Colon (tissue), 2 donors: Measurements from ENCODE around the gene SNAPC3.
A peak's percentile ranks its signal among the peaks of the same experiment; 100 is the strongest.
"Not testable (repeated sequence)": the region's sequence is repeated elsewhere in the genome, so short reads cannot be mapped to it uniquely, and the experiment has no call there.

Source experiments
- FAIRE-seq: peaks from 2 replicates; lab custom pipeline; 2012; peaks lifted over from hg19 to GRCh38; lab: Jason Lieb, UNC
- donor health status: control.
- donor health status: control.

Gene SNAPC3

DNA sequence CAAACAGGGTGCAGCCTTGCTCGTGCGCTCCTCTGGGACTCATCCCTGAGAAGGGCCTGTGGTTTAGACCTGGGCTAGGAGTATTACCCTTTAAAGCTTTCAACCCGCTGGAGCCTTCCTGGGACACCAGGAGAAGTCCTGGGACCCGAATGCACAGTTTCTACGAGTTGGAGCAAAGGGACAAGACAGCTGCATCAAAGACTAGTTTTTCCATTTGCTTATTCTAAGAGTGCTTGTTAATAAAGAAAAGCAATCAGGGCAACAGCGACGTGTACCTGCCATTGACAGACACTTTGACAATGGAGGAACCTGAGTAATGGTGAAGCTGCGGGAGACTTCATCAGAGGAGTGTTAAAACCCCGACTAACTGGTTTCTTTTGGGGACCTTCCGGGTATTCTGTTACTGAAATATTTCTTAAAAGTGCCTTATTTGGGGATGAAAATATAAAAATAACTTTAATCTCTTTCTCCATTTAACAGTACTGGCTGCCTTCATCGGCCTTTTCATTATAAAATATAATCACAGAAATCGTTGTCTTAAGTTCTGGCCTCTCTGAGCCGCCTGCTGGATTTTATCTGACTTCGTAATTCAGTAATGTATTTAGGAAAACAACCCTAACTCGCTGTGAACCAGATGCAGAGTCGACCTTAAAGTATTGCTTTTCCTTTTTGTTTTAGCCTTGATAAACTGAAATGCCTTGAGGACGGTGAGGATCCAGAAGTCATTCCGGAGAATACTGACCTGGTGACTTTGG lies 732 bp downstream of the SNAPC3 start:
- FAIRE-seq, result no peak

DNA sequence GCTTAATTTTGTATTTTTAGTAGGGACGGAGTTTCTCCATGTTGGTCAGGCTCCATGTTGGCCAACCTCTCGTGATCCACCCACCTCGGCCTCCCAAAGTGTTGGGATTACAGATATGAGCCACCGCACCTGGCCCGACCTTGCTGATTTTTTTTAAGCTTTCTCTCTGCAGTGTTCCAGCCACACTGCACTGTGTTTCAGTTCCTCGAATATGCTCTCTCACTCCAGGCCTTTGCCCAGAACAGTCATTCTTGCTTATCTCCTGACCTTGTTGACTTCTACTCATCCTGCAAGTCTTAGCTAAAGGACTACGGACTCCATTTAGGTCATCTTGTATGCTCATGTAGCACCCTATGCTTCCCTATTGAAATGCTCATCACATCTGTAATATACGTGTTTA lies 3.3 kb downstream of the SNAPC3 start:
- no peak for FAIRE-seq

DNA sequence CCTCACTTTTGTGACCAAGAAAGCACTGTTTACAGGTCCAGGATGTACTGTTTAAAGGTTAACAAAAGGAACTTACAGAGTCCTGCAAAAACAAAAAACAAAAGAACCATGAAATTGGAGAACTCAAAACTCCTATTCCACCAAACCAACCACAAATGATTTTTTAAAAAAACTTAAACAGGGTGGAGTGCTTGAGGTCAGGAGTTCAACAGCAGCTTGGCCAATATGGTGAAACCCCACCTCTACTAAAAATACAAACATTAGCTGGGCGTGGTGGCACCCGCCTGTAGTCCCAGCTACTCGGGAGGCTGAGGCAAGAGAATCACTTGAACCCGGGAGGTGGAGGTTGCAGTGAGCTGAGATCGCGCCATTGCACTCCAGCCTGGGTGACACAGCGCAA lies 5.0 kb downstream of the SNAPC3 start:
- FAIRE-seq, result not testable (repeated sequence)

DNA sequence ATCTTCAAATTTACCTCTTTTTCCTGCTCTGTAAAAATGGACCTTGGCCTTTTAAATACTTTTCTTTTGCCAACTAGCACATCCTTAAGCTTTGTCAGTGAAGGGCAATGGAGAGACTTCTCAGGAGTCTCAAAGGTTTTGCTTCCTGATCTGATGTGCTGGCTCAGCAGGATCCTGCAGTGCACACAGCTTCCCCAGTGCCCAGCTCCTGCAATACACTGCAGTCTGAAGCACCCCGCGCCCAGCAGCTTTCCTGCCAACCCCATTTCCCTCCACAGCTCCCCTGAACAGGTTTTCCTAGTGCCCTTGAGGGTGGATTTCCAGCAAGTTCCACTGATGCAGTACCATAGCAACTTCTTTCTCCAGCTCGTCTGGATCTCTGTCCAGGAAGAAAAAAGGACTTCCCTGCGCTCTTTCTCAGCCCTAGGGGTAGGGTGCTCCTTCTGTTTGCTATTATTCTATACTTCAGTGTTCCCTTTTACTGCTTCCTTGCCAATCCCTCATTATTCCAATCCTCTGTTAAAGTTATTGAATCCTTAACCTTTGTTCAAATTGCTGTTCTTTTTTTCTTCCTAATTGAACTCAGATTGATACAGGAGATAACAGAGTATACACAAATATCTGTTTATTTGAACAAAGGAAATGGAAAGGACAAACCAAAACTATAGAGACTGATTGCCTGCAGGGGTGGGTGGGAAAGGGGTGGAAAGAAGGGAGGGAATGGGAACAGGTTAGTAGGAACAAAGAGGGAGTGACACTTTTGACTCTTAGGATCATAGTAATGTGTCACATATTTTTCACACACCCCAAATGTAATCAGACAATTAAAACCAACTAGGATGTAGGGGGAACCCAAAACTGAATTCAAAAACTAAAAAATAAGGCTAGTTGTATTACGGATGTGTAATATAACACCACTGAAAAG lies 8.5 kb downstream of the SNAPC3 start:
- no peak for FAIRE-seq

DNA sequence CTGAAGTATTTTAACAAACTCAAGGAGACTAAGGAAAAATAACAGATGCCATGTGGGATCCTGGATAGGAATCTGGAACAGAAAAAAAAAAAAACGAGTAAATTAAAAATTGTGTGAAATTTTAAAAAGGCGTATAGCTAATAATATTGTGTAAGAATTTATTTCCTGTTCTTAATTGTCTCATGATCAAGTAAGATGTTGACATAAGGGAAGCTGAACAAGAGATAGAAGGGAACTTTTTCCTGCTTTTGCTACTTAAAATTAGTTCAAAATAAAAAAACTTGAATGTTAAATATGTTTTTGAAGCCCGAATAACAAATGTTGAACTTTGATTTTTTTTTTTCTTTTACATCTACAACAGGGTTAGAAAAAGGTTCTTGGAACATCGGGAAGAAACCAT lies 10.5 kb downstream of the SNAPC3 start:
- FAIRE-seq, result no peak

DNA sequence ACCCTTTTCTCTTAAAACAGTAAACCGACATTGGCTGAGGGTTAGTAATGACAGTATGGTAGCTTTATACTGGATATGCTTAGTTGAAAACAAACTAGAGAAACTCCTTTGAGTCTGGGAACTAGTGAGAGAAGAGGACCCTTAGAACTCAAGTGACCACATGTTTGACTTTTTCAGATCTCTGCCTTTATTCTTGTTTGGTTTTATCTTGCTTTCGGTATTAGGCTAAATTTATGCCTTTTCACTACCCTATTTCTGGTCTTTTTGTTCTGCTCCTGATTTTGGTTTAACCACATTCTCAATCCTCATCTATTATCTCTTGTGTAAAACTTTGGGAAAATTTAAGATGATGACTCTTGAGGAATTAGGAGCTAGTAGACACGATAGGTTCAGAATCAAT lies 11.0 kb downstream of the SNAPC3 start:
- FAIRE-seq, result no peak

DNA sequence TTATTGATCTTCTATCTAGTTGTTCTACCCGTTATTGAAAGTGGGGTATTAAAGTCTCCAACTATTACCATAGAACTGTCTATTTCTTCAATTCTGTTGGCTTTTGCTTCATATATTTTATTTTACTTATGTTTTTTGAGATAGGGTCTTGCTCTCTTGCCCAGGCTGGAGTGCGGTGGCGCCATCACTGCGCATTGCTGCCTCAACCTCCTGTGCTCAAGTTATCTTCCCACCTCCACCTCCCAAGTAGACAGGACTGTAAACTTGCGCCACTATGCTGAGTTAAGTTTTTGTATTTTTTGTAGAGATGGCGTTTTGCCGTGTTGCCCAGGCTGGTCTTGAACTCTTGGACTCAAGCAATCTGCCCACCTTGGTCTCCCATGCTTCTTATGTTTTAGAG lies 16.2 kb downstream of the SNAPC3 start:
- no peak for FAIRE-seq

DNA sequence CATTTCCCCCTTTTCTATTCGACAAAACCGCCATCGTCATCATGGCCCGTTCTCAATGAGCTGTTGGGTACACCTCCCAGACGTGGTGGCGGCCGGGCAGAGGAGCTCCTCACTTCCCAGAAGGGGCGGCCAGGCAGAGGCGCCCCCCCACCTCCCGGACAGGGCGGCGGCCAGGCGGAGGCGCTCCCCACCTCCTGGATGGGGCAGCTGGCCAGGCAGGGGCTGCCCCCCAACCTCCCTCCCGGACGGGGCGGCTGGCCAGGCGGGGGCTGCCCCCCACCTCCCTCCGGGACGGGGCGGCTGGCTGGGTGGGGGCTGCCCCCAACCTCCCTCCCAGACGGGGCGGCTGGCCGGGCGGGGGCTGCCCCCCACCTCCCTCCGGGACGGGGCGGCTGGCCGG lies 19.2 kb downstream of the SNAPC3 start:
- not testable (repeated sequence) for FAIRE-seq

DNA sequence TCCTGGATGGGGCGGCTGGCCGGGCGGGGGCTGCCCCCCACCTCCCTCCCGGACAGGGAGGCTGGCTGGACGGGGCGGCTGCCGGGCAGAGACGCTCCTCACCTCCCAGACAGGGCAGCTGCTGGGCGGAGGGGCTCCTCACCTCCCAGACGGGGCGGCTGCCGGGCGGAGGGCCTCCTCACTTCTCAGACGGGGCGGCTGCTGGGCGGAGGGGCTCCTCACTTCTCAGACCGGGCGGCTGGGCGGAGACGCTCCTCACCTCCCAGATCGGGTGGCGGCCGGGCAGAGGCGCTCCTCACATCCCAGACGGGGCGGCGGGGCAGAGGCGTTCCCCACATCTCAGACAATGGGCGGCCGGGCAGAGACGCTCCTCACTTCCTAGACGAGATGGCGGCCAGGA lies 19.6 kb downstream of the SNAPC3 start:
- not testable (repeated sequence) for FAIRE-seq

DNA sequence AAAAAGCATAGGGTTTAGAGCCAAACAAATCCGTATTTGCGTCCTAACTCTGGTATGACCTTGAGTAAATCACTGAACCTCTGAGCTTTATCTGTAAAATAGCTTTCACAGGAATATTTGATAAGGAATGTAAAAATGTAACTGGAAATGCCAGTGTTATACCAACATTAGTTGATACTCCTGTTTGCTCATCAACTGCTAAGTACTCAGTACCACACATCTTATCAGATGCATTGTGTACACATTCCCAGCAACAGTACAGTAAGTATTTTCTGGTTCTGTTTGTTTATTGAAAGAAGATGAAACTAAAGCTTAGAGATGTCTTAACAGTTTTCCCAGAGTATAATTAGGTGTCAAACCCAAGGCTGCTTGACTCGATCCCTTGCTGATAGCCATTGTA lies 21.5 kb downstream of the SNAPC3 start:
- FAIRE-seq, result no peak

DNA sequence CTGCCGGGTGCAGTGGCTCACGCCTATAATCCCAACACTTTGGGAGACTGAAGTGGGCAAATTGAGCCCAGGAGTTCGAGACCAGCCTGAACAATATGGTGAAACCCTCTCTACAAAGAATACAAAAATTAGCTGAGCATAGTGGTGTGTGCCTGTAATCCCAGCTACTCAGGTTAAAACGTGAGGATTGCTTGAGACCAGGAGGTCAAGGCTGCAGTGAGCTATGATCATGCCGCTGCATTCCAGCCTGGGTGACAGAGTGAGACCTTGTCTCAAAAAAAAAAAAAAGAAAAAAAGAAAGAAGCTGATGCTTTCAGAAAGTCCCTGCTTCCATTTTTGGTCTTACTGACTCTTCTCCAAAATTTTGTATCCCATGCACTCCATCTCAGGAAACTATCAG lies 31.3 kb downstream of the SNAPC3 start:
- FAIRE-seq, result no peak

DNA sequence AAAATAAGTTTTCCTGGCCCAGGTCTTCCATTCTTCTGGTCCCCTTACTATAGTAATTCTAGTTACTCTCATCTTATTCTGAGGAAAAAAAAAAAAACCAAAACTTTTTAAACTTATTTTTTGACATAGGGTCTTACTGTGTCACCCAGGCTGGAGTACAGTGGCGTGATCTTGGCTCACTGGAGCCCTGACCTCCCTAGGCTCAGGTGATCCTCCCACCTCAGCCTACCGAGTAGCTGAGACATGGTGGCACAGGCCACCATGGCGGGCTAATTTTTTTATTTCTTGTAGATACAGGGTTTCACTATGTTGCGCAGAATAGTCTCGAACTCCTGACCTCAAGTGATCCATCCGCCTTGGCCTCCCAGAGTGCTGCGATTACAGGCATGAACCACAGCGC lies 38.4 kb downstream of the SNAPC3 start:
- FAIRE-seq, result no peak

DNA sequence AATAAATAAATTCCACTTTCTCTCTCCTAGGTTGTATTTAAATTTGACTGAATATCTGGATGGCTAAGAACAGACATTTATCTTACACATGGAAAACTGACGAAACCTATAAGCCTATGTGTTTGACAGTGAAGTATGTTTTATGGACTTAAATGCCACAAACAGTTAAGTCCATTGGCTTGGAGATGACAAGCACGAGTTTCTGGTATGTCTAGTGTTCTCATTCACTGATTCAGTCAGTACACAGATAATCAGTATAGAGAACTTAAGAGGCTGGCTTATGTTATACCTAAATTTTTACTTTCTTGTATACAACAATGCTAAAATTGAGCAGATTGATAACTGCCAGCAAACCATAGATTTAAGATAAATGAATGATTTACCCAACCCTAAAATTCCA lies 38.9 kb downstream of the SNAPC3 start:
- no peak for FAIRE-seq

DNA sequence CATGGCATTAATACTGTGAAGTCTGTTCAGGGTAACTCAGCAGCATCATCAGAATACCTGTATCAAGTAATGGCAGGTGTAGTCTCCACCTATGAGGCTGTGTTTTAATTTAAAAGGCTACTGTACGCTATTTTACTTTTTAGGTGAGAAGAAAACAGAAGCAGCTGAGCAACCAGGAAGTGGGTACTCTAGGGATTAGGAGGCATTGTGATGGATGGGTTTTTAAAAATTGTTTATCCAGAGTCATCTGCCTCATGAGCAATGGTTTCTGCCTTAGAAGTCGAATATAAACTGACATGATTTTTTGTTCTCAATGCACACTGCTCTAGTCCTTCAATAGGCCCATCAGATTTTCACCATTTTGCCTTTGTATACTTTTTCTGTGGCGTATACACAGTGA lies 45.5 kb downstream of the SNAPC3 start:
- FAIRE-seq, result no peak

DNA sequence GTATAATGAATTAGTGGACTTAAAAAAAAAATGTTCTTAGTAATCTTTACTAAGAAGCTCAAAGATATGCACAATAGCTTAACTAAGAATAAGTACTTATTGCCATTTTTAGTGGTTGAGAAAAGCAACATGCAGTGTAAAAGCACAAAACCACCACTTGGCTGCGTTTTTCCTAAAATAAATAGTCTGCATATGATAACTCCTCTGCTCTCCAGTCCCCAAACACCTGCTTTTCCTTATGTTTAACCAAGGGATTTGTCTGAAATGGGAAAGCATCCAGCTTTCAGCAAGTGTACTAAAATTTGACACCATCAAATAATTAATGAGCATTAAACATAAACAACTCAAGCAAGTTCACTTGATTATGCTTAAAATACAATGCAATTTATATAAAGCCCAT lies 46.7 kb downstream of the SNAPC3 start:
- peak; percentile 5 for FAIRE-seq

DNA sequence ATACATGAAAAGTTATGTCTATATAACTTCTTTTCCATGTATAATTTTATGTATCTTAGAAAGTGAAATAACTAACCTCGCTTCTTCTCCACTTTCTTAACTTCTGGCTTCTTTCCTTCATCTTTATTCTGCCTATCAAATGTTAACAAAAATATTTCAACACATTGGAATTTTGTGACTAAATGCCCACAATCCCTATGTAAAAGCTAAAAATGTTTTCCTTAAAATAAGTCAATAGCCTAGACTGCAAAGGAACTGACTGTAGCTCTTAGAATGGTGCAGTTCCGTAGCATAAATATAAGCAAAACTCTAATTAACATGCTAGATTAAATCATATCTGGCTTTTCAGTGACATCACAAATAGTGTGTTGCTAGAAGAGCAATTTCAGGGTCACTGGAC lies 47.2 kb downstream of the SNAPC3 start:
- FAIRE-seq, result no peak

DNA sequence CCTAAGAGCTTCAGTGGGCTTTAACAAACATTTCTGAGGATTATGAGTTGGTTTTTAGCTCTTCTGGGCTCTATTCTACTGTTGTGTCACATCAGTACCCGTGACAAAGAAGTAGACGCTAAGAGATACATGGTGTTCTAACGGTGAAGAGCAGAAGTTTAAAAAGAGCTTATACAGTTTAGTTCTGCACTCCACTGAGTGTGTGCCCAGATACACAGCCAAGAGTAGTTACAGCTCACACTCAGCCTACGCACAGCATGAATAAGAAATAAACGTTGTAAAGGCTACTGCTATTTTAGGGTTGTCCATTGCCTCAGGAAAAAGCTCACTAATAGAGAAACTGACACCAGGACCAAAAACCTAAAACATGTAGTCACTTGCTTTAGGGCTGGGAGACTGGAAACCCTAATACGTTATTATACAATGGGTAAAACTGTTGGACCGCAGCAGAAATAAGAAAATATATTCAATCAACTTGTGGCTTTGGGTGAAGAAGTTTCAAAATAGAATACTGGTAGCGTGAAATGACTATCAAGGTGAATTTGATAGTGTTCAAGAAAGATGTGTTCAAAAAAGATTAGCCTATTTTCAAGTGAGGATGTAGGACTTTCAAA lies 53.4 kb downstream of the SNAPC3 start:
- FAIRE-seq, result no peak

DNA sequence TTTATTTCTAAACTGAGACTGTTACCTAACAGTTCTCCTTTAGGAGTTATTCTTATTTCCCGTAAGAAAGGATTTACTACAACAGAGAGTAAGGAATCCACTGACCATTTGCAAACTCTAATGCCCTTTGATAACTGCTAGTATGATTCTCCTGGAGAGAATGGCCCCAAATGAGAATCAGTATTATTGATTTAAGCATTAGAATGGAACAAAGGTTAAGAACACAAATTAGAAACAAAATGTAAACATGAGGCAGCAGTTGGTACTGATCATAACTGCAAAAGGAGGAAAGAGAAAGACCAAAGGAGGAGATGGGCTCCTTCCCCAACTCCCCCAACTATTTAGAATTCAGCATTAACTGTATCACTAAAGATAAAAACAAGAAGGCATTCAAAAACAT lies 57.4 kb downstream of the SNAPC3 start:
- FAIRE-seq, result no peak

DNA sequence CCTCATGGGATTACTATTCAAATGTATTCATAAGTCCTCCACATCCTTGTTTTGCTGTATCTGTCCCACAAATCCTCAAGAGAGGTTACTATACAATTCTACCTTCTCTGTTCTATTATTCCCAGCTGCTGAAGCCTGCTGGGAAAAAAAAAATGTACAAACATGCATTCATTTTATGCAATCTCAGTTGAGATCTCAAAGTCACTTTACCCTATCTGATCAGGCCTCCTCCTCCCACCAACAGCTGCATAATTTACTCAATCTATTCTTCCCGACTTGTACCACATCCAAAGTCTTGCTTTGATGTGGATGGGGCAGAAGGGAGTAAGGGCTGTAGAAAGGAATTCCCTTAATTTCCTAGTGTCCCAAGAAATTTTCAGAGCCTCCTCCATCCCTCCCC lies 59.5 kb downstream of the SNAPC3 start:
- no peak for FAIRE-seq

DNA sequence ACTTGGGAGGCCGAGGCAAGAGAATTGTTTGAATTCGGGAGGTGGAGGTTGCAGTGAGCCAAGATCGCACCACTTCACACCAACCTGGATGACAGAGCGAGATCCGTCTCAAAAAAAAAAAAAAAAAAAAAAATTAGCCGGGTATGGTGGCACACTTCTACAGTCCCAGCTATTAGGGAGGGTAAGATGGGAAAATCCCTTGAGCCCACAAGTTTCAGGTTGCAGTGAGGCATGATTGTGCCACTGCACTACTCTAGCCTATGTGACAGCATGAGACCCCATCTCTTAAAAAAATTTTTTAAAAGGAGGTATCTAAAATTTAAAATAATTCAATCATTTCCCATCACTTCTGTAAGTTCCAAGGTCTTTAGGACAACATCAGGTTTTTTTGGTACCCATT lies 62.1 kb downstream of the SNAPC3 start:
- no peak for FAIRE-seq

DNA sequence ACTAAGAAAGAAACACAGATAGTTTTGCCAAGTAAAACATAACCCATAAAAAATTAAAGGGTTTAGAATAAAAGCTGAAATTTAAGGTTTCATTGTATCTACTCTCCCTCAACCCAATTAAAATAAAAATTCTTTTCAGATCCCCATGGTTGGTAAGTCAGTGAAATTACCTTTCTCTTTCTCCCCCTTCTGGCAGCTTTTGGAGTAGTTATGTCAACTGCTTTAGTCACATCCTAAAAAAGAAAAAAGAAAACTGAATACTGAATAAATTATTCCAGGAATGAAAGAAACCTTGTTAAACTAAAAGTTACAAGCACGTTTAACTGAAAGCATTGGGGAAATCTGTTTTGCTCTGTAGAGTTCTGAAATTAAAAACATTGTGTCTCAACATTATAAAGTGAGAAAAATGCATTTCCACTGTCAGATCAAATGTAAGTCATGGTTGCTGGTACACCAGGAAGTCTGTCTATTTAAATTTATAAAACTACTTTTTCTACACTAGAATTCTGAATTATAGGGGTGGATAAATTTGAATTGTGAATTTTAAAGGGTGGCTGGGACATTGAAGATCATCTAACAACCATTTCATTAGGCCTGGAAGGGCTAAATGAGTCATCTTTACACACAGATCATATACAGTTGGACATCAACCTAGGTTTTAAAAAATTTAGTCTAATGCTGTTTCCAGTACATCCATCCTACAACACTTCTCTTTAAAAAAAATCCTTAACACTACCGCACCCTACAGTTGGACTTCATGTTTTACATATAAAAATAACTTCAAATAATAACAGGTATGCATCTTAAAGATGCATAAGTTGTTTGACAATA lies 63.4 kb downstream of the SNAPC3 start:
- no peak for FAIRE-seq

DNA sequence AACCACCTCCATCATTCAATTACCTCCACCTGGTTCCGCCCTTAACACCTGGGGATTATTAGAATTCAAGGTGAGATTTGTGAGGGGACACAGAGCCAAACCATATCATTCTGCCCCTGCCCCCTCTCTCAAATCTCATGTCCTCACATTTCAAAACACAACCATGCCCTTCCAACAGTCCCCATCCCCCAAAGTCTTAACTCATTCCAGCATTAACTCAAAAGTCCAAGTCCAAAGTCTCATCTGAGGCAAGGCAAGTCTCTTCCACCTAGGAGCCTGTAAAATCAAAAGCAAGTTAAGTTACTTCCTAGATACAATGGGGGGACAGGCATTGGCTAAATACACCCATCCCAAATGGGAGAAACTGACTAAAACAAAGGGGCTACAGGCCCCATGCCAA lies 69.3 kb downstream of the SNAPC3 start:
- no peak for FAIRE-seq
